HFF-Myc (cell line): ENCODE measurements around the gene PDS5A.
"Not testable (repeated sequence)": the region's sequence is repeated elsewhere in the genome, so short reads cannot be mapped to it uniquely, and the experiment has no call there.

Experiments
- DNase-seq: peaks from one replicate; pipeline ENCODE4 v3.0.0-alpha.2; 2011; ENCODE audit warnings: low read depth; ENCODE audit errors: extremely low read depth
- H3K4me3 ChIP-seq: replicated peaks from 2 replicates; pipeline ENCODE4 v1.5.1; 2011; ENCODE audit warnings: low read depth, mild to moderate bottlenecking, control low read depth, low read length
- CTCF ChIP-seq: IDR thresholded peaks from 2 replicates; pipeline ENCODE4 v1.5.1; 2012; ENCODE audit warnings: mild to moderate bottlenecking, low read depth, low read length, control low read depth; ENCODE audit errors: missing control alignments

The PDS5A gene

GRCh38 chr4:39976945-39977488, 694 bp downstream of the PDS5A start:
- TF ChIP-seq CTCF, result no peak
- peak overlapping the region; percentile 83 for H3K4me3 ChIP-seq
- no peak for DNase-seq

- H3K4me3 ChIP-seq, result peak overlapping the region; percentile 83
- DNase-seq, result peak; percentile 69
- peak; percentile 83 for TF ChIP-seq CTCF
Observed at GRCh38 chr4:39976141-39976944, 1.4 kb downstream of the PDS5A start.

- no peak for DNase-seq
- peak overlapping the region; percentile 83 for H3K4me3 ChIP-seq
- no peak for TF ChIP-seq CTCF
Observed at GRCh38 chr4:39975488-39976089, 2.1 kb downstream of the PDS5A start.

- not testable (repeated sequence) for H3K4me3 ChIP-seq, DNase-seq
Observed at GRCh38 chr4:39973052-39973451, 4.7 kb downstream of the PDS5A start.

- TF ChIP-seq CTCF, result no peak
- no peak overlapping the region for H3K4me3 ChIP-seq
Observed at GRCh38 chr4:39970671-39971640, 6.8 kb downstream of the PDS5A start.

GRCh38 chr4:39963656-39964055, 14.1 kb downstream of the PDS5A start:
- no peak for TF ChIP-seq CTCF
- DNase-seq, result no peak
- H3K4me3 ChIP-seq, result no peak overlapping the region

More at GRCh38 chr4:39970671-39971640, 6.8 kb downstream of the PDS5A start:
- DNase-seq, result no peak
